Nephron progenitor cell (in vitro differentiated cells): ENCODE results near the gene BCL3.
A peak's percentile ranks its signal among the peaks of the same experiment; 100 is the strongest.
"Not testable (repeated sequence)": the region's sequence is repeated elsewhere in the genome, so short reads cannot be mapped to it uniquely, and the experiment has no call there.

Experiments
- DNase-seq: peaks from one replicate; pipeline ENCODE4 v3.0.0; 2021
- H3K27ac Mint-ChIP-seq: 2 replicates; pipeline ENCODE4 v1.8.0; 2021; ENCODE audit warnings: mild to moderate bottlenecking, moderate library complexity, mixed read lengths
- H3K27me3 Mint-ChIP-seq: 2 replicates; pipeline ENCODE4 v1.8.0; 2021; ENCODE audit warnings: mild to moderate bottlenecking, low read depth, mixed read lengths; ENCODE audit not compliant: poor library complexity
- H3K36me3 Mint-ChIP-seq: 2 replicates; pipeline ENCODE4 v1.8.0; 2021; ENCODE audit warnings: low read depth, mixed read lengths
- H3K4me1 Mint-ChIP-seq: 2 replicates; pipeline ENCODE4 v1.8.0; 2021; ENCODE audit warnings: mixed read lengths
- H3K4me3 Mint-ChIP-seq: 2 replicates; pipeline ENCODE4 v1.8.0; 2021; ENCODE audit warnings: mild to moderate bottlenecking, moderate library complexity, mixed read lengths
- H3K9me3 Mint-ChIP-seq: 2 replicates; pipeline ENCODE4 v1.8.0; 2021; ENCODE audit warnings: mild to moderate bottlenecking, moderate library complexity, mixed read lengths
- CTCF ChIP-seq: fragments of 200-600 bp; sonication (generic); IDR thresholded peaks from 2 replicates; pipeline ENCODE4 v1.5.0; 2021; ENCODE audit warnings: antibody characterized with exemption

BCL3 gene

GRCh38 chr19:44770550-44771257, 22.2 kb downstream of the BCL3 start:
- Mint-ChIP-seq H3K27ac (no peak overlapping the region), H3K4me1 (peaks cover 4% of the 10 kb centered on the region), H3K36me3 (no peaks in the 10 kb centered on the region), H3K27me3 (peaks cover 60% of the 10 kb centered on the region), H3K4me3 (no peak overlapping the region), H3K9me3 (peaks cover 13% of the 10 kb centered on the region)
- TF ChIP-seq CTCF, result peak; percentile 76
- peak; percentile 92 for DNase-seq

- H3K27ac Mint-ChIP-seq, H3K4me3 Mint-ChIP-seq, DNase-seq, H3K36me3 Mint-ChIP-seq: not testable (repeated sequence)
- peaks cover 12% of the 10 kb centered on the region for H3K4me1 Mint-ChIP-seq
- H3K27me3 Mint-ChIP-seq, result peaks cover 63% of the 10 kb centered on the region
- H3K9me3 Mint-ChIP-seq, result peaks cover 13% of the 10 kb centered on the region
These were observed 23.6 kb downstream of the BCL3 start for GRCh38 chr19:44772144-44772543.

DNA sequence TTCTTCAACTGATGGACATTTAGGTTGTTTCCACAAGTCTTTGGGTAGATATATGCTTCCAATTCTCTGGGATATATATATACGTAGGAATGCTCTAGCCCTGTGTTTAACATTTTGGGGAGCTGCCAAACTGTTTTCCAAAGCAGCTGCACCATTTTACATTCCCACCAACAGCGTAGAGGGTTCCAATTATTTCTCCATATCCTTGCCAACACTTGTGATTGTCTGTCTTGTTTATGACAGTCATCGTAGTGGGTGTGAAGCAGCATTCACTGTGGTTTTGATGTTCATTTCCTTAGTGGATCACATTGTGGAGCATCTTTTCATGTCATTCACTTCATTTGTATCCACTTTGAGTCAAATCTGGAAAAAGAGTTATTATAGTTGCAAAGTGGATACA, 24.5 kb downstream of the BCL3 start:
- H3K9me3 Mint-ChIP-seq, result peaks cover 13% of the 10 kb centered on the region

DNA sequence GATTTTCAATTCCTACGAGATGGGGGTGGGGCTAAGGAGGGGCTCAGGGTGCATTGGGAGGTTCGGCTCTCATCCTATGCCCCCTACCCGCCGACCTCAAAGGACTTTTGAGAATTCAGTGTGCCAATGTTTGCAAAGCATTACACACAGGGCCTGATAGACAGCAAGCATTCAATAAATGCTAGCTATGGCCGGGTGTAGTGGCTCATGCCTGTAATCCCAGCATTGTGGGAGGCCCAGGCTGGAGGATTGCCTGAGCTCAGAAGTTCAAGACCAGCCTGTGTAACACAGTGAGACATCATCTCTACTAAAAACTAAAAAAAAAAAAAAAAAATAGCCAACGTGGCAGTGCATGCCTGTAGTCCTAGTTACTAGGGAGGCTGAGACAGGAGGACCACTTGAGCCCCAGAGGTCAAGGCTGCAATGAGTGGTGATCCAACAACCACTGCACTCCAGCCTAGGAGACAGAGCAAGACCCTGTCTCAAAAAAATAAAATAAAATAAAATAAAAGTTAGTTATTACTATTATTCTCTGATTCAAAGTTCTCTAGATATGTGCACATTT, 27.2 kb downstream of the BCL3 start:
- Mint-ChIP-seq H3K4me3 (no peak overlapping the region), H3K9me3 (no peaks in the 10 kb centered on the region), H3K27me3 (peaks cover 48% of the 10 kb centered on the region), H3K27ac (no peak overlapping the region), H3K36me3 (no peaks in the 10 kb centered on the region), H3K4me1 (peaks cover 8% of the 10 kb centered on the region)
- no peak for TF ChIP-seq CTCF
- DNase-seq, result no peak

More for the DNA sequence above, 24.5 kb downstream of the BCL3 start:
- no peak for DNase-seq
- peaks cover 12% of the 10 kb centered on the region for H3K4me1 Mint-ChIP-seq
- peaks cover 64% of the 10 kb centered on the region for H3K27me3 Mint-ChIP-seq
- no peak overlapping the region for H3K4me3 Mint-ChIP-seq
- H3K36me3 Mint-ChIP-seq, result no peaks in the 10 kb centered on the region
- no peak overlapping the region for H3K27ac Mint-ChIP-seq
- no peak for TF ChIP-seq CTCF

- no peak overlapping the region for H3K27ac Mint-ChIP-seq
These were observed 28.0 kb downstream of the BCL3 start for GRCh38 chr19:44776402-44777096.

More at GRCh38 chr19:44776402-44777096, 28.0 kb downstream of the BCL3 start:
- no peak for TF ChIP-seq CTCF
- DNase-seq, result no peak
- Mint-ChIP-seq H3K36me3 (no peaks in the 10 kb centered on the region), H3K4me3 (no peak overlapping the region), H3K4me1 (peaks cover 8% of the 10 kb centered on the region), H3K9me3 (no peaks in the 10 kb centered on the region), H3K27me3 (peaks cover 46% of the 10 kb centered on the region)
